Keratinocyte (primary cell): ENCODE data around the gene POGLUT3. TPM values are rescaled to one million over a fixed set of nuclear protein-coding genes. Genes with fewer than 3 reads are reported as not detected.
A peak's percentile ranks its signal among the peaks of the same experiment; 100 is the strongest.

ENCODE experiments used
- DNase-seq: peaks from one replicate; pipeline ENCODE4 v3.0.0-alpha.2; 2011; ENCODE audit warnings: low read depth, missing footprints, low spot score
- FAIRE-seq: peaks from 2 replicates; lab custom pipeline; 2011; peaks lifted over from hg19 to GRCh38; lab: Jason Lieb, UNC
- H2AFZ ChIP-seq: 2 replicates; pipeline ENCODE4 v1.6.0; 2012; ENCODE audit warnings: low read length, control low read depth, inconsistent platforms; ENCODE audit not compliant: control insufficient read depth
- H3K27ac ChIP-seq: 2 replicates; pipeline ENCODE4 v1.5.1; 2011; ENCODE audit warnings: low read length; ENCODE audit not compliant: control insufficient read depth, insufficient read depth
- H3K27me3 ChIP-seq: 3 replicates; pipeline ENCODE4 v1.6.0; 2011; ENCODE audit warnings: low read length; ENCODE audit not compliant: control insufficient read depth, insufficient read depth; ENCODE audit errors: extremely low read depth
- H3K36me3 ChIP-seq, 2 experiments: 2 replicates in 1 of 2; 3 replicates in 1 of 2; pipeline ENCODE4 v1.5.1; 2011; ENCODE audit warnings: low read length in 2 of 2, mild to moderate bottlenecking in 1 of 2; ENCODE audit not compliant: control insufficient read depth in 2 of 2, insufficient read depth in 2 of 2; ENCODE audit errors: extremely low read depth in 1 of 2
- H3K4me1 ChIP-seq: 3 replicates; pipeline ENCODE4 v1.5.1; 2011; ENCODE audit warnings: low read length; ENCODE audit not compliant: control insufficient read depth, insufficient read depth; ENCODE audit errors: extremely low read depth
- H3K4me2 ChIP-seq: 3 replicates; pipeline ENCODE4 v1.6.0; 2011; ENCODE audit warnings: low read depth, low read length; ENCODE audit not compliant: control insufficient read depth, insufficient read depth; ENCODE audit errors: extremely low read depth
- H3K4me3 ChIP-seq, 3 experiments: fragments of 200-600 bp in 1 of 3; sonication (generic) in 1 of 3; 2 replicates in 2 of 3; 3 replicates in 1 of 3; pipeline ENCODE4 v1.5.1; 2011 to 2016; ENCODE audit warnings: low read length in 3 of 3, mild to moderate bottlenecking in 3 of 3, control low read depth in 2 of 3, inconsistent platforms in 1 of 3, low read depth in 1 of 3, mixed read lengths in 1 of 3, mixed run types in 1 of 3, moderate library complexity in 1 of 3; ENCODE audit not compliant: control insufficient read depth in 2 of 3, insufficient read depth in 2 of 3; ENCODE audit errors: extremely low read depth in 1 of 3
- H3K79me2 ChIP-seq: 2 replicates; pipeline ENCODE4 v1.6.0; 2012; ENCODE audit warnings: low read length; ENCODE audit not compliant: control insufficient read depth, insufficient read depth
- H3K9ac ChIP-seq: 3 replicates; pipeline ENCODE4 v1.6.0; 2011; ENCODE audit warnings: low read length; ENCODE audit not compliant: control insufficient read depth, insufficient read depth; ENCODE audit errors: extremely low read depth
- H3K9me1 ChIP-seq: 3 replicates; pipeline ENCODE4 v1.6.0; 2011; ENCODE audit warnings: low read length; ENCODE audit not compliant: control insufficient read depth, insufficient read depth; ENCODE audit errors: extremely low read depth
- H3K9me3 ChIP-seq: 2 replicates; pipeline ENCODE4 v1.5.1; 2012; ENCODE audit warnings: low read depth, low read length; ENCODE audit not compliant: control insufficient read depth
- H4K20me1 ChIP-seq: 3 replicates; pipeline ENCODE4 v1.6.0; 2011; ENCODE audit warnings: low read length; ENCODE audit not compliant: control insufficient read depth, insufficient read depth; ENCODE audit errors: extremely low read depth
- CTCF ChIP-seq, 3 experiments: IDR thresholded peaks in 1 of 3; conservative IDR thresholded peaks in 1 of 3; optimal IDR thresholded peaks in 1 of 3; 2 replicates in 2 of 3; 3 replicates in 1 of 3; pipeline versions ENCODE3 to v1.5.1; 2011; ENCODE audit warnings: low read length in 3 of 3, mild to moderate bottlenecking in 3 of 3, moderate library complexity in 2 of 3, control low read depth in 1 of 3, inconsistent platforms in 1 of 3; ENCODE audit not compliant: insufficient read depth in 2 of 3; ENCODE audit errors: extremely low read depth in 1 of 3
- EZH2 ChIP-seq: IDR thresholded peaks from one replicate; pipeline ENCODE4 v1.6.1; 2012; ENCODE audit warnings: inconsistent platforms, mild to moderate bottlenecking, low read length, moderate library complexity
- dilution Hi-C: fragments of 300-500 bp; cut with MboI; formaldehyde crosslinking; loops from one replicate; pipeline ENCODE4 v1.7.0; 2020; ENCODE audit warnings: low sequenced_read_pairs; ENCODE audit not compliant: extremely low pct_ligation_motif_present
- polyA plus RNA-seq, 5 experiments: library from polyadenylated mRNA; depleted of rRNA in 3 of 5; stranded (reverse) in 3 of 5; stranded (forward) in 1 of 5; unstranded in 1 of 5; fragments of >200 nt; gene quantifications; 1 replicate in 1 of 5; 2 replicates in 3 of 5; 3 replicates in 1 of 5; pipeline versions ENCODE4 v1.2.1 to v1.2.3, GENCODE V29; 2011 to 2012; ENCODE audit warnings: missing spikeins in 2 of 5, low read depth in 1 of 5, low replicate concordance in 1 of 5

The POGLUT3 gene
- polyA plus RNA-seq, 1 donor (not counting 4 experiments of a cell fraction or from before 2014, with no cell fraction given): 2.5 TPM

- no peaks in the 10 kb centered on the region for H3K79me2 ChIP-seq
- FAIRE-seq: peak; percentile 96
- dilution Hi-C loops: no loop called here
- no peak overlapping the region for H3K9ac ChIP-seq
- H2AFZ ChIP-seq: peak overlapping the region; percentile 79
- peak overlapping the region; percentile 38 for H3K27ac ChIP-seq
- DNase-seq: peak; percentile 85
- TF ChIP-seq CTCF (optimal IDR thresholded peaks at IDR 0.05 in 1 of 3, IDR thresholded peaks at IDR 0.05 in 1 of 3, conservative IDR thresholded peaks at IDR 0.05 in 1 of 3; ENCODE audit: extremely low read depth in 1 of 3, insufficient read depth in 2 of 3, low read length in 3 of 3) (no peak), EZH2 (no peak)
- H3K27me3 ChIP-seq: no peaks in the 10 kb centered on the region
- no peaks in the 10 kb centered on the region for H3K9me1 ChIP-seq
- no peaks in the 10 kb centered on the region for H4K20me1 ChIP-seq
- peak overlapping the region; percentile 24 for H3K4me2 ChIP-seq
- no peak overlapping the region for H3K4me3 ChIP-seq
- H3K9me3 ChIP-seq: no peaks in the 10 kb centered on the region
- H3K4me1 ChIP-seq: peaks cover 31% of the 10 kb centered on the region
- peaks cover 14 to 17% of the 10 kb centered on the region in 2 experiments for H3K36me3 ChIP-seq
Observed at GRCh38 chr11:108511851-108512474, 13.8 kb upstream of the POGLUT3 start.

- no peaks in the 10 kb centered on the region for H3K79me2 ChIP-seq
- TF ChIP-seq CTCF (optimal IDR thresholded peaks at IDR 0.05 in 1 of 3, IDR thresholded peaks at IDR 0.05 in 1 of 3, conservative IDR thresholded peaks at IDR 0.05 in 1 of 3; ENCODE audit: extremely low read depth in 1 of 3, insufficient read depth in 2 of 3, low read length in 3 of 3) (no peak), EZH2 (no peak)
- no peak for DNase-seq
- dilution Hi-C loops: no loop called here
- peaks cover 5 to 11% of the 10 kb centered on the region in 2 experiments for H3K36me3 ChIP-seq
- H3K9me3 ChIP-seq: no peaks in the 10 kb centered on the region
- peak; percentile 17 for FAIRE-seq
- no peaks in the 10 kb centered on the region for H3K9me1 ChIP-seq
- no peak overlapping the region for H3K4me2 ChIP-seq
- H3K27ac ChIP-seq: no peak overlapping the region
- H3K4me1 ChIP-seq: peaks cover 31% of the 10 kb centered on the region
- no peaks in the 10 kb centered on the region for H4K20me1 ChIP-seq
- no peak overlapping the region for H3K4me3 ChIP-seq
- H3K27me3 ChIP-seq: no peaks in the 10 kb centered on the region
- no peak overlapping the region for H3K9ac ChIP-seq
- no peak overlapping the region for H2AFZ ChIP-seq
Observed at GRCh38 chr11:108508653-108509593, 10.7 kb upstream of the POGLUT3 start.
